ENCODE results near the gene NACC1. TPM values are rescaled to one million over a fixed set of nuclear protein-coding genes. Genes with fewer than 3 reads are reported as not detected.

NACC1 gene
- total RNA-seq, 4 donors from 2014 or later = 13.4 to 47.6 (median 35.3) TPM

GRCh38 chr19:13155472-13156359, 37.7 kb downstream of the NACC1 start:
- 11% methylated on average over 23 of the region's 55 CpGs for WGBS
- Histone ChIP-seq H3K4me3 (peak overlapping the region; percentile 79), H3K4me1 (peaks cover 23% of the 10 kb centered on the region), H3K27ac (peak overlapping the region; percentile 97), H3K9me3 (no peaks in the 10 kb centered on the region), H3K36me3 (no peaks in the 10 kb centered on the region), H3K27me3 (no peaks in the 10 kb centered on the region)
- peak; percentile 89 to 90 for DNase-seq (ENCODE audit: low spot score in 2 of 2)
- TF ChIP-seq POLR2AphosphoS5 (IDR thresholded peaks at IDR 0.05) = peak in 1 of 3 donors; percentile 3
- TF ChIP-seq EP300 (IDR thresholded peaks at IDR 0.05) = no peak
- no peak for TF ChIP-seq POLR2A (IDR thresholded peaks at IDR 0.05)

- no peak for TF ChIP-seq CTCF (IDR thresholded peaks at IDR 0.05)
- no peak for TF ChIP-seq POLR2AphosphoS5 (IDR thresholded peaks at IDR 0.05)
- no peak for TF ChIP-seq POLR2A (IDR thresholded peaks at IDR 0.05)
- no peak for TF ChIP-seq EP300 (IDR thresholded peaks at IDR 0.05)
- Histone ChIP-seq H3K27ac (no peak overlapping the region), H3K4me1 (peaks cover 59% of the 10 kb centered on the region), H3K9me3 (no peaks in the 10 kb centered on the region), H3K27me3 (no peaks in the 10 kb centered on the region), H3K36me3 (no peaks in the 10 kb centered on the region), H3K4me3 (no peak overlapping the region)
- DNase-seq (ENCODE audit: low spot score in 2 of 2) = no peak
- WGBS = 91% methylated on average over 3 of the region's 3 CpGs
Measured at GRCh38 chr19:13159713-13160112, 41.6 kb downstream of the NACC1 start.

GRCh38 chr19:13160557-13160956, 42.5 kb downstream of the NACC1 start:
- H3K27me3 ChIP-seq = no peaks in the 10 kb centered on the region
- TF ChIP-seq POLR2AphosphoS5 (IDR thresholded peaks at IDR 0.05) = no peak
- TF ChIP-seq EP300 (IDR thresholded peaks at IDR 0.05) = no peak
- TF ChIP-seq CTCF (IDR thresholded peaks at IDR 0.05) = no peak
- no peak for TF ChIP-seq POLR2A (IDR thresholded peaks at IDR 0.05)
- H3K27ac ChIP-seq = peak overlapping the region; percentile 17
- no peaks in the 10 kb centered on the region for H3K9me3 ChIP-seq
- H3K36me3 ChIP-seq = no peaks in the 10 kb centered on the region
- WGBS = 55% methylated on average over 1 of the region's 1 CpG
- no peak overlapping the region for H3K4me3 ChIP-seq
- H3K4me1 ChIP-seq = peaks cover 59% of the 10 kb centered on the region
- DNase-seq (ENCODE audit: low spot score in 2 of 2) = no peak

GRCh38 chr19:13162724-13163608, 44.9 kb downstream of the NACC1 start:
- 3% methylated on average over 49 of the region's 58 CpGs for WGBS
- Histone ChIP-seq H3K4me3 (peak overlapping the region; percentile 36), H3K36me3 (no peaks in the 10 kb centered on the region), H3K27ac (peak overlapping the region; percentile 95), H3K27me3 (no peaks in the 10 kb centered on the region), H3K9me3 (no peaks in the 10 kb centered on the region), H3K4me1 (peaks cover 72% of the 10 kb centered on the region)
- DNase-seq (ENCODE audit: low spot score in 2 of 2) = peak; percentile 99
- TF ChIP-seq POLR2A (IDR thresholded peaks at IDR 0.05) (no peak), EP300 (IDR thresholded peaks at IDR 0.05) (no peak), POLR2AphosphoS5 (IDR thresholded peaks at IDR 0.05) (peak; percentile 65 to 95 (median 90))

GRCh38 chr19:13163609-13164342, 45.7 kb downstream of the NACC1 start:
- peak; percentile 89 for DNase-seq (ENCODE audit: low spot score in 2 of 2)
- Histone ChIP-seq H3K9me3 (no peaks in the 10 kb centered on the region), H3K27me3 (no peaks in the 10 kb centered on the region), H3K36me3 (no peaks in the 10 kb centered on the region), H3K4me3 (peak overlapping the region; percentile 36), H3K27ac (peak overlapping the region; percentile 95), H3K4me1 (peaks cover 79% of the 10 kb centered on the region)
- TF ChIP-seq CTCF (IDR thresholded peaks at IDR 0.05) (no peak), POLR2AphosphoS5 (IDR thresholded peaks at IDR 0.05) (no peak), POLR2A (IDR thresholded peaks at IDR 0.05) (no peak), EP300 (IDR thresholded peaks at IDR 0.05) (no peak)
- 8% methylated on average over 19 of the region's 20 CpGs for WGBS
